Neuronal stem cell (in vitro differentiated cells): ENCODE measurements around the gene AOPEP.
A peak's percentile ranks its signal among the peaks of the same experiment; 100 is the strongest.

ENCODE experiments used
- DNase-seq: peaks from one replicate; pipeline ENCODE4 v3.0.0-alpha.2; 2013; ENCODE audit warnings: low spot score
- H2AFZ ChIP-seq: one replicate; pipeline ENCODE4 v1.6.1; 2013; ENCODE audit warnings: mild to moderate bottlenecking, low read length, inconsistent platforms
- H2AK5ac ChIP-seq: 2 replicates; pipeline ENCODE4 v1.6.1; 2013; ENCODE audit warnings: low read depth, mild to moderate bottlenecking, inconsistent platforms, low read length, moderate library complexity, mixed read lengths
- H2BK120ac ChIP-seq: 2 replicates; pipeline ENCODE4 v1.6.1; 2013; ENCODE audit warnings: low read depth, mild to moderate bottlenecking, inconsistent platforms, low read length, moderate library complexity, mixed read lengths
- H2BK12ac ChIP-seq: one replicate; pipeline ENCODE4 v1.6.1; 2013; ENCODE audit warnings: low read length, inconsistent platforms
- H2BK15ac ChIP-seq: 2 replicates; pipeline ENCODE4 v1.6.1; 2013; ENCODE audit warnings: mild to moderate bottlenecking, low read length, inconsistent platforms, mixed read lengths
- H2BK5ac ChIP-seq: one replicate; pipeline ENCODE4 v1.6.1; 2013; ENCODE audit warnings: inconsistent platforms, mild to moderate bottlenecking, low read length, moderate library complexity
- H3K14ac ChIP-seq: one replicate; pipeline ENCODE4 v1.6.1; 2013; ENCODE audit warnings: low read length, inconsistent platforms
- H3K18ac ChIP-seq: 2 replicates; pipeline ENCODE4 v1.6.1; 2013; ENCODE audit warnings: low read length, inconsistent platforms
- H3K23ac ChIP-seq: 2 replicates; pipeline ENCODE4 v1.6.1; 2013; ENCODE audit warnings: low read depth, mild to moderate bottlenecking, mixed read lengths, low read length, inconsistent platforms; ENCODE audit not compliant: poor library complexity
- H3K27ac ChIP-seq: replicated peaks from 3 replicates; pipeline ENCODE4 v1.5.1; 2013; ENCODE audit warnings: low read length, inconsistent platforms
- H3K27me3 ChIP-seq, 3 experiments: 2 replicates each; pipeline ENCODE4 v1.6.1; 2013; ENCODE audit warnings: low read length in 3 of 3, mild to moderate bottlenecking in 2 of 3, inconsistent platforms in 1 of 3, low read depth in 1 of 3, mixed read lengths in 1 of 3, moderate library complexity in 1 of 3; ENCODE audit not compliant: control insufficient read depth in 3 of 3, insufficient read depth in 3 of 3
- H3K36me3 ChIP-seq, 2 donors: replicated peaks in 1 of 2; 2 replicates each; pipeline ENCODE4 v1.6.1; 2013; ENCODE audit warnings: low read length in 2 of 2; ENCODE audit not compliant: control insufficient read depth in 2 of 2, insufficient read depth in 2 of 2
- H3K4ac ChIP-seq: 2 replicates; pipeline ENCODE4 v1.6.1; 2013; ENCODE audit warnings: inconsistent platforms, mild to moderate bottlenecking, low read length, moderate library complexity
- H3K4me1 ChIP-seq, 2 donors: 1 replicate in 1 of 2; 2 replicates in 1 of 2; pipeline ENCODE4 v1.6.1; 2013; ENCODE audit warnings: low read length in 2 of 2, low read depth in 1 of 2; ENCODE audit not compliant: control insufficient read depth in 2 of 2, insufficient read depth in 1 of 2
- H3K4me2 ChIP-seq: one replicate; pipeline ENCODE4 v1.6.1; 2013; ENCODE audit warnings: mild to moderate bottlenecking, low read length, inconsistent platforms; ENCODE audit not compliant: insufficient read depth, poor library complexity, severe bottlenecking
- H3K4me3 ChIP-seq, 2 donors: 2 replicates each; pipeline ENCODE4 v1.5.1; 2013; ENCODE audit warnings: low read length in 2 of 2, mild to moderate bottlenecking in 2 of 2, inconsistent platforms in 1 of 2, moderate library complexity in 1 of 2
- H3K79me1 ChIP-seq: one replicate; pipeline ENCODE4 v1.6.1; 2013; ENCODE audit warnings: low read depth, mild to moderate bottlenecking, inconsistent platforms, low read length, moderate library complexity
- H3K9ac ChIP-seq: one replicate; pipeline ENCODE4 v1.6.1; 2013; ENCODE audit warnings: mild to moderate bottlenecking, low read depth, low read length, inconsistent platforms; ENCODE audit not compliant: poor library complexity
- H3K9me3 ChIP-seq, 2 donors: replicated peaks in 1 of 2; 2 replicates each; pipeline versions ENCODE3 to v1.6.1; 2013; ENCODE audit warnings: low read length in 2 of 2, mild to moderate bottlenecking in 2 of 2, inconsistent platforms in 1 of 2, low read depth in 1 of 2, mixed read lengths in 1 of 2, moderate library complexity in 1 of 2; ENCODE audit not compliant: control insufficient read depth in 2 of 2, insufficient read depth in 1 of 2
- H4K8ac ChIP-seq: one replicate; pipeline ENCODE4 v1.6.1; 2013; ENCODE audit warnings: low read depth, mild to moderate bottlenecking, inconsistent platforms, low read length, moderate library complexity
- H4K91ac ChIP-seq: one replicate; pipeline ENCODE4 v1.6.1; 2013; ENCODE audit warnings: low read length, low read depth, mild to moderate bottlenecking, inconsistent platforms; ENCODE audit not compliant: poor library complexity
- WGBS, 2 donors: extraction: QIAGEN DNeasy Blood & Tissue Kit; methylation state at CpG; one replicate each; pipeline ENCODE4 v1.1.7; 2013; ENCODE audit warnings: missing lambda C conversion rate in 2 of 2, mixed read lengths in 1 of 2; ENCODE audit not compliant: insufficient read length in 2 of 2, insufficient replicate concordance in 1 of 2; ENCODE audit errors: extremely low coverage in 2 of 2; 5-methylcytosine and 5-hydroxymethylcytosine counted together

The AOPEP gene

DNA sequence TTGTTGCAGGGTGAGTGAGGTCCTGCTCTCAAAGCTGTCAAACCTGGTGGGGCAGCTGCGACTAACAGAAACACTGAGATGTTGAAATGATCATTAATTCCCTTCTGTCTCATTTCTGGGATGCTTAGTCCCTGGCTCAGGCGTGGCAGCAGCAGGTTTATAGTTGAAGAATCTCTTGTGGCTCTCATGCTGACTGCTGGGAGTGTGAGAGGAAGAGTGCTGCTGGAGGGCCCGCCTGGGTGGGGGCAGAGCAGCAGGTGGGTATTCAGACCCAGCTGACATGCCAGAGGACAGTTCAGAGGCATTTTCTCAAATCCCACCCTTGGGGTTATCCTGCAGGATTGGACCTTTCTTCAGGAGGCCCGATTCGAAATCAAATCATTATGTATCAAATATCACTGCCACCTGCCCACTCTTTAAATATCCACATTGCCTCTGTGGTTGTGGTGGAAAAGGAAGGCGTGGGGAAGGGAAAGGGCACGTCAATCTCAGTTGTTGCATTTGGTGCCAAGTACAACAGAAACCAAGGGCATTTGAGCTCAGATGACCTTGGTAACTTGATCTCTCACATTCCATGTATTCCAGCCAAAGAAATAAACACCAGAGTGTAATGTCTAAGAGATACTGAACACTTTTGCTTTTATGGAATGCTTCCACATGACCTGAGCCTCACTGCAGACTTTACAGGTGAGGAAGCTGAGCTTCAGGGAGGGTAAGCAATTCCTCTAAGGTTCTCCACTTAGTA, 224.3 kb downstream of the AOPEP start:
- Histone ChIP-seq H3K4me2 (no peak overlapping the region), H2BK120ac (no peak overlapping the region), H3K14ac (no peak overlapping the region), H3K36me3 (peaks cover 0 to 7% of the 10 kb centered on the region in 2 donors), H3K4me3 (no peak overlapping the region), H3K4me1 (peaks cover 10 to 16% of the 10 kb centered on the region in 2 donors), H3K18ac (no peak overlapping the region), H2BK5ac (no peak overlapping the region), H3K27me3 (no peaks in the 10 kb centered on the region), H3K79me1 (no peaks in the 10 kb centered on the region), H3K9me3 (no peaks in the 10 kb centered on the region), H2BK12ac (no peak overlapping the region), H2AK5ac (no peak overlapping the region), H4K91ac (no peak overlapping the region), H2BK15ac (no peak overlapping the region), H3K9ac (peak overlapping the region; percentile 45), H3K27ac (no peak overlapping the region), H3K23ac (peak overlapping the region; percentile 86), H3K4ac (no peak overlapping the region), H4K8ac (no peak overlapping the region), H2AFZ (no peak overlapping the region)
- DNase-seq, result no peak
- no CpG with 5 or more reads among the region's 7 CpGs for WGBS, 2 donors

DNA sequence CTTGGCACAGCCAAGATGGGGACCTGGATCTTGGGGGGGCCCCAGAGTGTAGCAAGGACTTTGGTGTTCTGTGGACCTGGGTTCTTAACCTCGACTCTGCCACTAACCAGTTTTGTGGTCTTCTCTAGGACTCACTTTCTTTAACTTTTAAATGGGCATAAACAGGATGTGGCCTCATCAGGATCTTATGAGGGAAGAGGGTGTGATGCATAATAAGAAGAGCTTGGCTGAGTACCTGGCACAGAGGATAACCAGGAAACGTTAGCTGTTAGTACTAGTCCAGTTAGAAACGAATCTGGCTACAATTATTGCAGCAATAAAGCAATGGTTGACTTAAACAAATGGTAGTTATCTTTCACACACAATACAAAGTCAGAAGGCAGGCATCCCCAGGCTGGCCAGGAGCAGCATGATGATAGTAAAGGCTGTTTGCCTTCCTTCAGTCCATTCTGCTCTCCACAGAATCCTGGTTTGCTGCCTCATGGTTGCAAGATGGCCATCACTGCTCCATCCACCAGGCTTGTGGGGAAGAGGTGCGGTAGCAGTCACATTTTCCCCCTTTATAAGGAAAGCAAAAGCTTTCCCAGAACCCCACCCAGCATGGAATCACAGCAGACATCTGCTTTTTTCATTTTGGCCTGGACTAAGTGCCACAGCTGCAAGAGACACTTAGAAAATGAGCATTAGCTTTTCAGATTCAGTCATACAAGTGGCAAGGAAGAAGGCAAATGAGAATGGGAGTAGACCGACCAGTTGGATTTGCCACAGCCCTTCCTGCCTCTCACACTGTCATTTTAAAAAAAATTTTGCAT, 225.0 kb downstream of the AOPEP start:
- Histone ChIP-seq H2BK5ac (no peak overlapping the region), H2BK12ac (no peak overlapping the region), H3K23ac (no peak overlapping the region), H3K27ac (no peak overlapping the region), H3K36me3 (peaks cover 0 to 15% of the 10 kb centered on the region in 2 donors), H3K18ac (no peak overlapping the region), H4K91ac (no peak overlapping the region), H2AK5ac (no peak overlapping the region), H4K8ac (no peak overlapping the region), H2AFZ (no peak overlapping the region), H3K27me3 (no peaks in the 10 kb centered on the region), H3K9ac (no peak overlapping the region), H3K14ac (no peak overlapping the region), H3K4me1 (peaks cover 10 to 16% of the 10 kb centered on the region in 2 donors), H3K9me3 (no peaks in the 10 kb centered on the region), H3K4ac (no peak overlapping the region), H2BK15ac (no peak overlapping the region), H3K4me3 (no peak overlapping the region), H3K79me1 (no peaks in the 10 kb centered on the region), H3K4me2 (no peak overlapping the region), H2BK120ac (no peak overlapping the region)
- WGBS, 2 donors, result no CpG with 5 or more reads among the region's 5 CpGs
- DNase-seq, result no peak

DNA sequence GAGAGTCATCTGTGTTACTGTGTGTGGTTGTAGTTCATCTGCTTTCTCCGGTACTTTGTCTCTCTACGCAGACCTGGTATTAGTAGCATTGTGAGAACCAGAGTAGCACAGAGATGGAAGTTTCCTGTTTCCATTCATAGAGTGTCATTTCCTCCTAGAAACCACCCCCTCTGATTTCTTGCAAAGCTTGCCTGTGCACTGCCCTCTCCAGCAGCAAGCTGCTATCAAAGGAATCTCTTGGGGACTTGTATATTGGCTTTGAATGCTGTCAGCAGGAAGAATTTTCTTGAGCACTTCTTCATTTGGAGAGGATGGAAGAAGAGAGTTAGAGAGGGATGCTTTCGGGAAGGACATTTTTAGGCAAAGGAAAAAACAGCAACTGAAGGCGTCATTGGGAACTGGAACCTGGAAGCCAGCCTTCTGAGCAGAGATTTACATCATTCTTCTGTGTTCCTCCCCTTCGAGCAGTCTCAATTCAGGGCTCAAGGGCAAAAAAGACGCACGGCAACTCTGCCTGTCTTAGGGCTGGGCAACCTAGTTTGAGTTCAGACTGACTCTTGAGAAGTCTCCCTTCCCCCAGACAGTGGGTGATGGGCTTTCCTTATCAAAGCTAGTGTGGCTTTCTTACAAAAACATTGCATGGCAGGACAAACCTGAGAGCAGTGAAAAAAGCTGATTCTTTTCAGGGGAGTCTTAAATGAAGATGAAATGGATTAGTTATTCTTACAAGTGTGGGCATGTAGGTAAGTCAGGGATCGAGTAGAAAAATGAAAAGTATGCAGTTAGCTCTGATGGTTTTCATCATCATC, 226.3 kb downstream of the AOPEP start:
- Histone ChIP-seq H4K91ac (no peak overlapping the region), H2BK120ac (no peak overlapping the region), H3K79me1 (no peaks in the 10 kb centered on the region), H2BK5ac (no peak overlapping the region), H2BK15ac (no peak overlapping the region), H3K23ac (no peak overlapping the region), H2AFZ (no peak overlapping the region), H3K36me3 (peaks cover 0 to 19% of the 10 kb centered on the region in 2 donors), H3K27me3 (no peaks in the 10 kb centered on the region), H3K18ac (no peak overlapping the region), H3K9me3 (no peaks in the 10 kb centered on the region), H3K4me2 (no peak overlapping the region), H2BK12ac (no peak overlapping the region), H3K14ac (no peak overlapping the region), H3K27ac (no peak overlapping the region), H4K8ac (no peak overlapping the region), H3K4me3 (no peak overlapping the region), H2AK5ac (no peak overlapping the region), H3K4me1 (peaks cover 10 to 16% of the 10 kb centered on the region in 2 donors), H3K9ac (no peak overlapping the region), H3K4ac (no peak overlapping the region)
- no peak for DNase-seq
- no CpG with 5 or more reads among the region's 8 CpGs for WGBS, 2 donors
